K562 (cell line): ENCODE data around the gene PHACTR2. TPM values are rescaled to one million over a fixed set of nuclear protein-coding genes. Genes with fewer than 3 reads are reported as not detected.
A peak's percentile ranks its signal among the peaks of the same experiment; 100 is the strongest.

ENCODE experiments used
- ATAC-seq: fragments of 200-7000 bp; cut with Tn5 transposase; 3 replicates; pipeline ENCODE4 v1.9.1; 2020; ENCODE audit warnings: moderate library complexity
- BruUV-seq: library from RNA; stranded (reverse); fragments of 400-500 nt; replicated peaks from 2 replicates; lab custom pipeline; 2021; lab: Mats Ljungman, UMichigan
- CTCF ChIA-PET: fragments of 300-600 bp; formaldehyde crosslinking; extraction: SDS; loops from one replicate; lab custom pipeline; 2021; ENCODE audit warnings: low intra/inter-chr PET ratio; lab: Yijun Ruan, JAX
- POLR2A ChIA-PET: fragments of 300-600, 350-650 bp; sonication (Branson Sonifier 250); formaldehyde crosslinking; extraction: SDS; loops from one replicate; lab custom pipeline; 2021; ENCODE audit warnings: antibody characterized with exemption, inconsistent platforms; lab: Yijun Ruan, JAX
- DNase-seq, 4 experiments: peaks; one replicate each; pipeline versions ENCODE4 v3.0.0 to v3.0.0-alpha.2; 2011 to 2018; ENCODE audit warnings: low spot score in 3 of 4, mixed read lengths in 3 of 4; ENCODE audit errors: extremely low read depth in 1 of 4
- FAIRE-seq: peaks from 2 replicates; lab custom pipeline; 2011; peaks lifted over from hg19 to GRCh38; lab: Jason Lieb, UNC
- H2AFZ ChIP-seq: 2 replicates; pipeline ENCODE4 v1.6.0; 2011; ENCODE audit warnings: low read depth, low read length, control low read depth, inconsistent platforms
- H3K27ac ChIP-seq: fragments of 200-600 bp; 3 replicates; pipeline ENCODE4 v1.8.0; 2011; ENCODE audit warnings: low read depth, mild to moderate bottlenecking, control low read depth, inconsistent platforms, low read length, moderate library complexity, mixed read lengths; ENCODE audit errors: extremely low read depth
- H3K27me3 ChIP-seq, 2 experiments: fragments of 300-600 bp in 1 of 2; 2 replicates in 1 of 2; 3 replicates in 1 of 2; pipeline versions ENCODE4 v1.6.0 to v1.8.0; 2011; ENCODE audit warnings: inconsistent platforms in 2 of 2, low read length in 2 of 2, mild to moderate bottlenecking in 1 of 2, mixed read lengths in 1 of 2, moderate library complexity in 1 of 2; ENCODE audit not compliant: control insufficient read depth in 2 of 2, insufficient read depth in 2 of 2
- H3K36me3 ChIP-seq: fragments of 300-600 bp; 3 replicates; pipeline ENCODE4 v1.8.0; 2011; ENCODE audit warnings: mild to moderate bottlenecking, low read length, inconsistent platforms; ENCODE audit not compliant: control insufficient read depth, insufficient read depth
- H3K4me1 ChIP-seq, 2 experiments: fragments of 200-600 bp in 1 of 2; replicated peaks in 1 of 2; 2 replicates in 1 of 2; 3 replicates in 1 of 2; pipeline versions ENCODE4 v1.5.1 to v1.8.0; 2011; ENCODE audit warnings: inconsistent platforms in 2 of 2, low read length in 2 of 2, mild to moderate bottlenecking in 1 of 2, mixed read lengths in 1 of 2, moderate library complexity in 1 of 2; ENCODE audit not compliant: control insufficient read depth in 2 of 2, insufficient read depth in 2 of 2
- H3K4me2 ChIP-seq: 2 replicates; pipeline ENCODE4 v1.6.1; 2011; ENCODE audit warnings: low read length, control low read depth, inconsistent platforms, mixed read lengths; ENCODE audit not compliant: insufficient read depth
- H3K4me3 ChIP-seq: fragments of 200-600 bp; sonication (generic), shearing (Covaris generic); 2 replicates; pipeline ENCODE4 v1.5.1; 2016; ENCODE audit warnings: control low read depth, inconsistent platforms
- H3K79me2 ChIP-seq: fragments of 200-600 bp; 3 replicates; pipeline ENCODE4 v1.8.0; 2011; ENCODE audit warnings: low read length, inconsistent platforms; ENCODE audit not compliant: control insufficient read depth, insufficient read depth
- H3K9ac ChIP-seq, 2 experiments: 2 replicates each; pipeline versions ENCODE4 v1.6.0 to v1.6.1; 2011; ENCODE audit warnings: low read depth in 2 of 2, low read length in 2 of 2, control low read depth in 1 of 2, inconsistent platforms in 1 of 2, mild to moderate bottlenecking in 1 of 2, mixed read lengths in 1 of 2; ENCODE audit not compliant: insufficient read depth in 1 of 2
- H3K9me1 ChIP-seq: one replicate; pipeline ENCODE4 v1.6.0; 2011; ENCODE audit warnings: inconsistent platforms, mild to moderate bottlenecking, low read length, moderate library complexity; ENCODE audit not compliant: control insufficient read depth, insufficient read depth
- H3K9me3 ChIP-seq: replicated peaks from 2 replicates; pipeline ENCODE4 v1.5.1; 2011; ENCODE audit warnings: low read depth, low read length, inconsistent platforms; ENCODE audit not compliant: control insufficient read depth, insufficient read depth
- H4K20me1 ChIP-seq: replicated peaks from 2 replicates; pipeline ENCODE4 v1.6.1; 2011; ENCODE audit warnings: low read length, inconsistent platforms, mixed read lengths; ENCODE audit not compliant: control insufficient read depth, insufficient read depth
- ATF6 ChIP-seq: sonication (generic); formaldehyde crosslinking; IDR thresholded peaks from 2 replicates; pipeline ENCODE4 v1.4.0; 2020; ENCODE audit warnings: mild to moderate bottlenecking, missing genetic modification reagents
- CBFA2T2 ChIP-seq: fragments of 450-650 bp; conservative IDR thresholded peaks from 2 replicates; pipeline ENCODE4 v1.6.1; 2017; ENCODE audit warnings: mild to moderate bottlenecking
- CBFA2T3 ChIP-seq: fragments of 450-650 bp; IDR thresholded peaks from 2 replicates; pipeline ENCODE4 v1.6.1; 2017
- EWSR1 ChIP-seq: fragments of 450-650 bp; IDR thresholded peaks from 2 replicates; pipeline ENCODE4 v1.6.1; 2018; ENCODE audit warnings: borderline replicate concordance, mild to moderate bottlenecking, low read depth, moderate library complexity; ENCODE audit not compliant: partially characterized antibody
- HINFP ChIP-seq: fragments of 450-650 bp; conservative IDR thresholded peaks from 2 replicates; pipeline ENCODE4 v1.6.1; 2016; ENCODE audit warnings: missing genetic modification characterization, low read depth, mild to moderate bottlenecking, control low read depth, missing compliant biosample characterization
- JUND ChIP-seq, 2 experiments: IDR thresholded peaks; 2 replicates in 1 of 2; 3 replicates in 1 of 2; pipeline ENCODE4 v1.6.1; 2011; ENCODE audit warnings: borderline replicate concordance in 2 of 2, low read depth in 2 of 2, low read length in 2 of 2, improper control_type of control experiment in 1 of 2, missing biosample characterization in 1 of 2, missing genetic modification characterization in 1 of 2, missing genetic modification reagents in 1 of 2
- NFXL1 ChIP-seq: fragments of 450-650 bp; formaldehyde crosslinking; IDR thresholded peaks from 2 replicates; pipeline ENCODE4 v1.4.0; 2021; ENCODE audit warnings: mild to moderate bottlenecking
- NR2C2 ChIP-seq, 2 experiments: fragments of 200-800 bp in 1 of 2; sonication (Bioruptor generic) in 1 of 2; sonication (generic) in 1 of 2; formaldehyde crosslinking in 1 of 2; IDR thresholded peaks; 2 replicates each; pipeline versions ENCODE4 v1.6.1 to v1.8.0; 2016 to 2022; ENCODE audit warnings: mild to moderate bottlenecking in 1 of 2, missing compliant biosample characterization in 1 of 2, missing genetic modification characterization in 1 of 2, missing genetic modification reagents in 1 of 2
- POLR2AphosphoS5 ChIP-seq: IDR thresholded peaks from 2 replicates; pipeline ENCODE4 v1.6.1; 2011; ENCODE audit warnings: mild to moderate bottlenecking, low read depth, low read length, moderate library complexity; ENCODE audit not compliant: control insufficient read depth, insufficient read depth
- RERE ChIP-seq: sonication (generic); formaldehyde crosslinking; IDR thresholded peaks from 2 replicates; pipeline ENCODE4 v1.8.0; 2023; ENCODE audit warnings: missing genetic modification reagents, mild to moderate bottlenecking, borderline replicate concordance
- ZNF436 ChIP-seq: fragments of 250-450, 450-650 bp; sonication (Bioruptor Pico); formaldehyde crosslinking; IDR thresholded peaks from 2 replicates; pipeline ENCODE4 v1.7.0; 2020; ENCODE audit warnings: mild to moderate bottlenecking
- ZNF695 ChIP-seq: fragments of 450-650 bp; formaldehyde crosslinking; IDR thresholded peaks from 2 replicates; pipeline ENCODE4 v1.4.0; 2020; ENCODE audit warnings: mild to moderate bottlenecking, moderate library complexity
- WGBS: fragments of 100-300 bp; shearing (Covaris generic); methylation state at CpG from one replicate; pipeline ENCODE4 v1.1.6; 2016; ENCODE audit warnings: low coverage, mixed read lengths; ENCODE audit not compliant: insufficient coverage; ENCODE audit errors: missing lambda C conversion rate; 5-methylcytosine and 5-hydroxymethylcytosine counted together
- in situ Hi-C: fragments of 300-500 bp; cut with MboI; formaldehyde crosslinking; loops from 4 replicates; pipeline ENCODE4 v1.15.0; 2018; ENCODE audit warnings: inconsistent platforms, mixed read lengths
- intact Hi-C: fragments of 100-400 bp; cut with micrococcal nuclease; formaldehyde crosslinking; loops from 2 replicates; pipeline ENCODE4 v1.14.2; 2022
- polyA plus RNA-seq, 8 experiments: library from polyadenylated mRNA; depleted of rRNA in 4 of 8; stranded (reverse) in 5 of 8; unstranded in 3 of 8; fragments of >200 nt; fragmentation: Nextera tagmentation in 2 of 8; fragmentation: Illumina TruSeq in 1 of 8; extraction: Ambion mirVana in 2 of 8; extraction: Trizol in 1 of 8; gene quantifications; 2 replicates each; pipeline versions ENCODE4 v1.2.1 to v1.2.3, GENCODE V29; 2011 to 2014; ENCODE audit warnings: inconsistent platforms in 1 of 8, missing spikeins in 1 of 8
- total RNA-seq, 7 experiments: library from RNA; depleted of rRNA in 6 of 7; stranded (reverse); fragments of >200 nt in 6 of 7; fragmentation: Illumina TruSeq in 2 of 7; extraction: Trizol in 2 of 7; gene quantifications; 2 replicates each; pipeline versions ENCODE4 v1.2.1 to v1.2.3, GENCODE V29; 2011 to 2021; ENCODE audit warnings: low replicate concordance in 1 of 7

PHACTR2 gene
- total and polyA plus RNA-seq, 9 of the 15 experiments (the other 6 are each of a cell fraction or from before 2014, with no cell fraction given): 5.3 to 52.5 (median 22.9) TPM

- no peak overlapping the region for H2AFZ ChIP-seq
- H3K4me2 ChIP-seq: peak overlapping the region; percentile 17; the same call in 1 of the 2 replicates
- H3K9me1 ChIP-seq: no peaks in the 10 kb centered on the region
- intact Hi-C loops: no loop called here
- H3K27me3 ChIP-seq: no peaks in the 10 kb centered on the region
- H3K36me3 ChIP-seq: no peaks in the 10 kb centered on the region; the same call in 2 of the 3 replicates
- ChIA-PET CTCF (no interaction called here), POLR2A (no interaction called here)
- H3K9ac ChIP-seq: no peak overlapping the region
- peaks cover 0 to 12% of the 10 kb centered on the region in 2 experiments; a peak in 4 of 5 replicates for H3K4me1 ChIP-seq
- WGBS: 15% methylated on average over 8 of the region's 8 CpGs
- no peak overlapping the region for H3K27ac ChIP-seq
- no peaks in the 10 kb centered on the region for H3K79me2 ChIP-seq
- ATAC-seq (peak; percentile 78), FAIRE-seq (peak; percentile 74), DNase-seq (peak; percentile 49 to 68 (median 55))
- H4K20me1 ChIP-seq: no peaks in the 10 kb centered on the region
- BruUV-seq: no TSS peak
- H3K4me3 ChIP-seq: no peak overlapping the region
- H3K9me3 ChIP-seq: no peaks in the 10 kb centered on the region
- in situ Hi-C loops: no loop called here
- no peak for TF ChIP-seq NFXL1
- TF ChIP-seq HINFP (tag): no peak
- TF ChIP-seq ZNF695: no peak
- peak; percentile 85 for TF ChIP-seq CBFA2T3
- peak; percentile 77 for TF ChIP-seq CBFA2T2
- no peak; the same call in 1 of the 2 replicates for TF ChIP-seq NR2C2 (CRISPR knock-in tag; IDR thresholded peaks at IDR 0.05)
- TF ChIP-seq NR2C2 (tag; IDR thresholded peaks at IDR 0.05): no peak
- TF ChIP-seq ATF6 (CRISPR knock-in tag): no peak
- TF ChIP-seq RERE: no peak
- TF ChIP-seq JUND (IDR thresholded peaks at IDR 0.05; ENCODE audit: borderline replicate concordance, low read depth, low read length): 0 out of 2 replicates have a peak, but pooled peaks have one; percentile 33
- TF ChIP-seq JUND (tag; IDR thresholded peaks at IDR 0.05; ENCODE audit: borderline replicate concordance, low read depth, low read length): peak; percentile 12; the same call in 1 of the 3 replicates
- TF ChIP-seq EWSR1: no peak
- TF ChIP-seq ZNF436 (CRISPR knock-in tag): no peak
- TF ChIP-seq POLR2AphosphoS5: peak; percentile 26; the same call in 1 of the 2 replicates
Measured at GRCh38 chr6:143747347-143747842, 69.6 kb downstream of the PHACTR2 start.
